Measurements from ENCODE around the gene RRM1. TPM values are rescaled to one million over a fixed set of nuclear protein-coding genes. Genes with fewer than 3 reads are reported as not detected.

RRM1 gene
- total RNA-seq, 2 donors from 2014 or later = 79.2 to 102 TPM

DNA sequence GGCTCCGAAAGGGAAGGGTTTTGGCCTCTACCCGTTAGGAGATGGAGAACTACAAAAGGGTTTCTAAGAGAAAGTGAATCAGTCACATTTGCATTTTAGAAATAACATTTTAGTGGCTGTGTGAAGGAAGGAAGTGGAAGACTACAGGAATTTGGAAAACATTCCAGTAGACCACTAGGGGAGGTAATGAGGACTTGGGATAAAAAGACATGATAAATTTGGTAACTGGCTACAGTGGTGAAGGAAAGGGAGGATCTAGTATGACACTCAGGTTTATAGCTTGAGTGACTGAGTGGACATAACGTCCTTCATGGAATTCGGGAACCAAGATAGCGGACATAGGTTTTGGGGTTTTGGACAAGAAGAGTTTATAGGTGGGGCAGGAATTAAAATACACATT is 7.0 kb upstream of the RRM1 start:
- peaks cover 16% of the 10 kb centered on the region for H3K4me1 Mint-ChIP-seq
- peak; percentile 74 for TF ChIP-seq CTCF (conservative IDR thresholded peaks at IDR 0.05)
- no peak overlapping the region for H3K4me3 Mint-ChIP-seq
- Histone ChIP-seq H3K9ac (ENCODE audit: extremely low read depth, low read length, poor library complexity, severe bottlenecking) (no peak overlapping the region), H3K27me3 (ENCODE audit: control insufficient read depth, insufficient read depth, low read length, poor library complexity, severe bottlenecking) (peaks cover 10% of the 10 kb centered on the region), H3K36me3 (ENCODE audit: control insufficient read depth, insufficient read depth, low read length) (peaks cover 12% of the 10 kb centered on the region), H3K4me3 (ENCODE audit: low read length) (no peak overlapping the region), H3K27ac (ENCODE audit: low read depth, low read length) (no peak overlapping the region), H3K9me3 (ENCODE audit: control insufficient read depth, low read length) (no peaks in the 10 kb centered on the region), H3K4me1 (ENCODE audit: control insufficient read depth, insufficient read depth, low read length) (peaks cover 9% of the 10 kb centered on the region)
- H3K9me3 Mint-ChIP-seq = no peaks in the 10 kb centered on the region
- WGBS, 2 experiments (ENCODE audit: insufficient coverage in 1 of 2, insufficient read length in 1 of 2) = 84 to 88% methylated on average over 5 of the region's 5 CpGs
- no peaks in the 10 kb centered on the region for H3K36me3 Mint-ChIP-seq (ENCODE audit: low read depth)
- no peaks in the 10 kb centered on the region for H3K27me3 Mint-ChIP-seq (ENCODE audit: insufficient read depth)
- DNase-seq = no peak
- no peak overlapping the region for H3K27ac Mint-ChIP-seq

DNA sequence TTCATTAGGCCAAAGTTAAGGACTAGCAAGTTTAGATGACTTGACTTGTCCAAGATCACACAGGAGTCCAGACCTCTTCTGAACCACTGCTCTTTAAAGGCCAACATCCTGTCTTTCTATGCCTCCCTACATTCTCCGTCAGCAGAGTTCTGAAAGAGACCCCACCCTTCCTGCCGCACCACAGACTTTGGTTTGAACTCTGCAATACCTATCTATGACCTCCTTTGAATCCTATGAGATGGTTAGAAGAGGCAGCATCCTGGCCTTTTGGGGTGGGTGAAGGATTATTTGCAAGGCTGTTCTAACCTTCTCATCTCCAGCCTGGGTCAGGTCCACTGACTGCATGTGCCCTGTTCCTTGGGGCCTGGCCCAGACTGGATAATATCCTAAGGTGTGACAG is 4.3 kb upstream of the RRM1 start:
- H3K4me1 Mint-ChIP-seq = peaks cover 9% of the 10 kb centered on the region
- no peaks in the 10 kb centered on the region for H3K27me3 Mint-ChIP-seq (ENCODE audit: insufficient read depth)
- Histone ChIP-seq H3K27ac (ENCODE audit: low read depth, low read length) (no peak overlapping the region), H3K9ac (ENCODE audit: extremely low read depth, low read length, poor library complexity, severe bottlenecking) (no peak overlapping the region), H3K4me3 (ENCODE audit: low read length) (no peak overlapping the region), H3K4me1 (ENCODE audit: control insufficient read depth, insufficient read depth, low read length) (no peaks in the 10 kb centered on the region), H3K9me3 (ENCODE audit: control insufficient read depth, low read length) (no peaks in the 10 kb centered on the region), H3K27me3 (ENCODE audit: control insufficient read depth, insufficient read depth, low read length, poor library complexity, severe bottlenecking) (no peaks in the 10 kb centered on the region), H3K36me3 (ENCODE audit: control insufficient read depth, insufficient read depth, low read length) (peaks cover 12% of the 10 kb centered on the region)
- no peak for TF ChIP-seq CTCF (conservative IDR thresholded peaks at IDR 0.05)
- H3K36me3 Mint-ChIP-seq (ENCODE audit: low read depth) = no peaks in the 10 kb centered on the region
- no peak overlapping the region for H3K4me3 Mint-ChIP-seq
- H3K27ac Mint-ChIP-seq = no peak overlapping the region
- H3K9me3 Mint-ChIP-seq = no peaks in the 10 kb centered on the region
- no peak for DNase-seq
- 83 to 100% methylated on average over 1 to 2 of the region's 2 CpGs for WGBS, 2 experiments (ENCODE audit: insufficient coverage in 1 of 2, insufficient read length in 1 of 2)

- no peaks in the 10 kb centered on the region for H3K9me3 ChIP-seq (ENCODE audit: control insufficient read depth, low read length)
These were observed 2.6 kb upstream of the RRM1 start for GRCh38 chr11:4092026-4092425.

More at GRCh38 chr11:4092026-4092425, 2.6 kb upstream of the RRM1 start:
- peaks cover 19% of the 10 kb centered on the region for H3K4me1 Mint-ChIP-seq
- H3K9me3 Mint-ChIP-seq = no peaks in the 10 kb centered on the region
- Histone ChIP-seq H3K27me3 (ENCODE audit: control insufficient read depth, insufficient read depth, low read length, poor library complexity, severe bottlenecking) (no peaks in the 10 kb centered on the region), H3K36me3 (ENCODE audit: control insufficient read depth, insufficient read depth, low read length) (peaks cover 3% of the 10 kb centered on the region), H3K4me1 (ENCODE audit: control insufficient read depth, insufficient read depth, low read length) (peaks cover 3% of the 10 kb centered on the region), H3K9ac (ENCODE audit: extremely low read depth, low read length, poor library complexity, severe bottlenecking) (no peak overlapping the region), H3K4me3 (ENCODE audit: low read length) (no peak overlapping the region), H3K27ac (ENCODE audit: low read depth, low read length) (no peak overlapping the region)
- H3K27ac Mint-ChIP-seq = no peak overlapping the region
- no peak for DNase-seq
- peaks cover 2% of the 10 kb centered on the region for H3K36me3 Mint-ChIP-seq (ENCODE audit: low read depth)
- WGBS, 2 experiments (ENCODE audit: insufficient coverage in 1 of 2, insufficient read length in 1 of 2) = 75% methylated on average over 2 of the region's 2 CpGs; no CpG with 5 or more reads in 1 of the 2 experiments
- no peak overlapping the region for H3K4me3 Mint-ChIP-seq
- TF ChIP-seq CTCF (conservative IDR thresholded peaks at IDR 0.05) = no peak
- H3K27me3 Mint-ChIP-seq (ENCODE audit: insufficient read depth) = no peaks in the 10 kb centered on the region

Measured in endodermal cell (in vitro differentiated cells).